CD14-positive monocyte (primary cell): Measurements from ENCODE around the gene KIAA1328. TPM values are rescaled to one million over a fixed set of nuclear protein-coding genes. Genes with fewer than 3 reads are reported as not detected.

ENCODE experiments used
- DNase-seq, 3 donors: peaks; one replicate each; pipeline ENCODE4 v3.0.0-alpha.2; 2011 to 2022
- H2AFZ ChIP-seq: 2 replicates; pipeline ENCODE4 v1.6.0; 2012; ENCODE audit warnings: mild to moderate bottlenecking, low read depth, low read length, inconsistent platforms; ENCODE audit not compliant: insufficient read depth, poor library complexity, severe bottlenecking
- H3K27ac ChIP-seq, 2 donors: 1 replicate in 1 of 2; 2 replicates in 1 of 2; pipeline ENCODE4 v1.5.1; 2012 to 2013; ENCODE audit warnings: low read length in 2 of 2, control low read depth in 1 of 2, inconsistent platforms in 1 of 2, low read depth in 1 of 2, mild to moderate bottlenecking in 1 of 2
- H3K27me3 ChIP-seq, 2 donors: one replicate each; pipeline versions ENCODE4 v1.6.0 to v1.6.1; 2011 to 2013; ENCODE audit warnings: low read length in 2 of 2; ENCODE audit not compliant: control insufficient read depth in 2 of 2, insufficient read depth in 2 of 2
- H3K36me3 ChIP-seq, 2 donors: replicated peaks in 1 of 2; 1 replicate in 1 of 2; 2 replicates in 1 of 2; pipeline versions ENCODE4 v1.5.1 to v1.6.1; 2012 to 2013; ENCODE audit warnings: low read length in 2 of 2, control low read depth in 1 of 2, inconsistent platforms in 1 of 2, mild to moderate bottlenecking in 1 of 2; ENCODE audit not compliant: insufficient read depth in 2 of 2, control insufficient read depth in 1 of 2
- H3K4me1 ChIP-seq, 2 donors: 1 replicate in 1 of 2; 2 replicates in 1 of 2; pipeline versions ENCODE4 v1.5.1 to v1.6.1; 2012 to 2013; ENCODE audit warnings: low read length in 2 of 2, control low read depth in 1 of 2, inconsistent platforms in 1 of 2, mild to moderate bottlenecking in 1 of 2, moderate library complexity in 1 of 2; ENCODE audit not compliant: insufficient read depth in 2 of 2, control insufficient read depth in 1 of 2
- H3K4me2 ChIP-seq: replicated peaks from 2 replicates; pipeline ENCODE3; 2012; ENCODE audit warnings: low read length, moderate library complexity, mild to moderate bottlenecking; ENCODE audit not compliant: poor library complexity, severe bottlenecking; ENCODE audit errors: extremely low read depth
- H3K4me3 ChIP-seq, 3 experiments: fragments of 200-600 bp in 1 of 3; sonication (generic) in 1 of 3; replicated peaks in 1 of 3; 1 replicate in 2 of 3; 2 replicates in 1 of 3; pipeline ENCODE4 v1.5.1; 2011 to 2013; ENCODE audit warnings: low read length in 3 of 3, mild to moderate bottlenecking in 3 of 3, control low read depth in 2 of 3, low read depth in 2 of 3, inconsistent platforms in 1 of 3, moderate library complexity in 1 of 3
- H3K79me2 ChIP-seq: 2 replicates; pipeline ENCODE4 v1.6.0; 2012; ENCODE audit warnings: mild to moderate bottlenecking, control low read depth, inconsistent platforms, low read length, moderate library complexity; ENCODE audit not compliant: insufficient read depth
- H3K9ac ChIP-seq: 2 replicates; pipeline ENCODE4 v1.6.0; 2017; ENCODE audit warnings: low read length, mild to moderate bottlenecking; ENCODE audit not compliant: insufficient read depth, poor library complexity, severe bottlenecking
- H3K9me3 ChIP-seq, 2 donors: replicated peaks in 1 of 2; 1 replicate in 1 of 2; 2 replicates in 1 of 2; pipeline versions ENCODE4 v1.5.1 to v1.6.1; 2012 to 2013; ENCODE audit warnings: low read length in 2 of 2, control low read depth in 1 of 2; ENCODE audit not compliant: control insufficient read depth in 1 of 2, insufficient read depth in 1 of 2
- H4K20me1 ChIP-seq: 2 replicates; pipeline ENCODE4 v1.6.0; 2012; ENCODE audit warnings: mild to moderate bottlenecking, low read length, control low read depth, moderate library complexity; ENCODE audit not compliant: insufficient read depth
- H3K27ac Mint-ChIP-seq, 7 donors: one replicate each; pipeline ENCODE4 v1.8.0; 2020; ENCODE audit warnings: mild to moderate bottlenecking in 7 of 7, mixed read lengths in 7 of 7, moderate library complexity in 6 of 7, inconsistent platforms in 2 of 7
- H3K27me3 Mint-ChIP-seq, 3 donors: one replicate each; pipeline ENCODE4 v1.8.0; 2021 to 2022; ENCODE audit warnings: low read depth in 3 of 3, mild to moderate bottlenecking in 3 of 3, mixed read lengths in 3 of 3, moderate library complexity in 3 of 3, inconsistent platforms in 1 of 3
- H3K36me3 Mint-ChIP-seq, 2 donors: one replicate each; pipeline ENCODE4 v1.8.0; 2020; ENCODE audit warnings: mixed read lengths in 2 of 2, inconsistent platforms in 1 of 2, mild to moderate bottlenecking in 1 of 2
- H3K4me1 Mint-ChIP-seq: one replicate; pipeline ENCODE4 v1.8.0; 2020; ENCODE audit warnings: mild to moderate bottlenecking, mixed read lengths
- H3K4me3 Mint-ChIP-seq, 2 donors: one replicate each; pipeline ENCODE4 v1.8.0; 2020; ENCODE audit warnings: mild to moderate bottlenecking in 2 of 2, mixed read lengths in 2 of 2, moderate library complexity in 1 of 2
- H3K9me3 Mint-ChIP-seq, 7 donors: one replicate each; pipeline ENCODE4 v1.8.0; 2020 to 2022; ENCODE audit warnings: mixed read lengths in 7 of 7, mild to moderate bottlenecking in 6 of 7, moderate library complexity in 6 of 7, inconsistent platforms in 2 of 7
- CTCF ChIP-seq: fragments of 200-600 bp; IDR thresholded peaks from one replicate; pipeline ENCODE4 v1.8.0; 2022; ENCODE audit warnings: antibody characterized with exemption, mild to moderate bottlenecking
- WGBS: methylation state at CpG from one replicate; pipeline ENCODE4 v1.1.5; 2013; ENCODE audit warnings: missing lambda C conversion rate; ENCODE audit not compliant: insufficient coverage; 5-methylcytosine and 5-hydroxymethylcytosine counted together
- intact Hi-C, 2 donors: fragments of 100-400 bp; cut with micrococcal nuclease; formaldehyde crosslinking; loops; one replicate each; pipeline versions ENCODE4 v1.15.0 to v1.15.1; 2023
- polyA plus RNA-seq, 3 donors: library from polyadenylated mRNA; depleted of rRNA in 1 of 3; unstranded in 2 of 3; stranded (reverse) in 1 of 3; fragments of 300-500 nt in 2 of 3; fragments of >200 nt in 1 of 3; fragmentation: Illumina TruSeq in 2 of 3; gene quantifications; 1 replicate in 2 of 3; 2 replicates in 1 of 3; pipeline ENCODE4 v1.2.3, GENCODE V29; 2012 to 2021

The KIAA1328 gene
- polyA plus RNA-seq, 3 donors, result 3.7 to 3.9 (median 3.8) TPM

GRCh38 chr18:37107748-37108522 is 279.0 kb downstream of the KIAA1328 start:
- peaks cover 0 to 1% (median 0%) of the 10 kb centered on the region in 3 donors for H3K27me3 Mint-ChIP-seq
- Histone ChIP-seq H3K4me1 (no peaks in the 10 kb centered on the region), H3K4me2 (no peak overlapping the region), H3K9ac (no peak overlapping the region), H3K27ac (no peak overlapping the region), H3K9me3 (peaks cover 17 to 26% of the 10 kb centered on the region in 2 donors), H2AFZ (no peak overlapping the region), H3K27me3 (no peaks in the 10 kb centered on the region), H3K36me3 (no peaks in the 10 kb centered on the region), H3K4me3 (no peak overlapping the region), H3K79me2 (no peaks in the 10 kb centered on the region), H4K20me1 (no peaks in the 10 kb centered on the region)
- TF ChIP-seq CTCF, result no peak
- no CpG with 5 or more reads among the region's 5 CpGs for WGBS
- intact Hi-C loops, result no loop called here
- DNase-seq, result no peak
- H3K9me3 Mint-ChIP-seq, result peaks cover 14 to 24% (median 21%) of the 10 kb centered on the region in 7 donors
- no peaks in the 10 kb centered on the region for H3K36me3 Mint-ChIP-seq
- H3K4me3 Mint-ChIP-seq, result no peak overlapping the region
- no peak overlapping the region for H3K27ac Mint-ChIP-seq
- no peaks in the 10 kb centered on the region for H3K4me1 Mint-ChIP-seq

GRCh38 chr18:37122877-37123276 is 293.9 kb downstream of the KIAA1328 start:
- no peaks in the 10 kb centered on the region for H3K27me3 Mint-ChIP-seq

More at GRCh38 chr18:37122877-37123276, 293.9 kb downstream of the KIAA1328 start:
- H3K36me3 Mint-ChIP-seq, result no peaks in the 10 kb centered on the region
- H3K9me3 ChIP-seq, result peaks cover 3 to 5% of the 10 kb centered on the region in 2 donors
- H3K36me3 ChIP-seq, result no peaks in the 10 kb centered on the region
- H3K27me3 ChIP-seq, result no peaks in the 10 kb centered on the region
- no peaks in the 10 kb centered on the region for H4K20me1 ChIP-seq
- no peaks in the 10 kb centered on the region for H3K4me1 ChIP-seq
- no peak overlapping the region for H3K27ac Mint-ChIP-seq
- H3K4me1 Mint-ChIP-seq, result no peaks in the 10 kb centered on the region
- no peak overlapping the region for H3K9ac ChIP-seq
- no peak overlapping the region for H2AFZ ChIP-seq
- no peak overlapping the region for H3K4me3 ChIP-seq
- no peak overlapping the region for H3K4me3 Mint-ChIP-seq
- no peaks in the 10 kb centered on the region for H3K79me2 ChIP-seq
- H3K27ac ChIP-seq, result no peak overlapping the region
- H3K4me2 ChIP-seq, result no peak overlapping the region
- peaks cover 0 to 10% (median 3%) of the 10 kb centered on the region in 7 donors for H3K9me3 Mint-ChIP-seq
- no peak for TF ChIP-seq CTCF
- intact Hi-C loops, result no loop called here
- DNase-seq, result no peak
